KMS-11 (cell line): ENCODE results near the gene SPTSSB.
A peak's percentile ranks its signal among the peaks of the same experiment; 100 is the strongest.

Experiments
- H2AFZ ChIP-seq: fragments of 200-600 bp; sonication (generic); 2 replicates; pipeline ENCODE4 v1.6.1; 2016; ENCODE audit warnings: antibody characterized with exemption, mixed run types, low read depth
- H3K27ac ChIP-seq: fragments of 200-600 bp; sonication (generic); 2 replicates; pipeline ENCODE4 v1.6.1; 2016; ENCODE audit warnings: mild to moderate bottlenecking, mixed run types
- H3K27me3 ChIP-seq: fragments of 200-600 bp; sonication (generic); 2 replicates; pipeline ENCODE4 v1.6.1; 2017; ENCODE audit warnings: mild to moderate bottlenecking, low read depth, mixed run types, moderate library complexity; ENCODE audit not compliant: insufficient read depth
- H3K36me3 ChIP-seq: fragments of 200-600 bp; sonication (generic); 2 replicates; pipeline ENCODE4 v1.6.1; 2017; ENCODE audit warnings: mild to moderate bottlenecking, mixed run types; ENCODE audit not compliant: insufficient read depth
- H3K4me1 ChIP-seq: fragments of 200-600 bp; sonication (generic); 2 replicates; pipeline ENCODE4 v1.6.1; 2016; ENCODE audit warnings: mild to moderate bottlenecking, low read depth, mixed run types; ENCODE audit not compliant: poor library complexity, severe bottlenecking
- H3K4me2 ChIP-seq: fragments of 200-600 bp; sonication (generic); 2 replicates; pipeline ENCODE4 v1.7.0; 2016; ENCODE audit warnings: mild to moderate bottlenecking, mixed run types
- H3K4me3 ChIP-seq: fragments of 200-600 bp; sonication (generic); IDR thresholded peaks from 2 replicates; pipeline ENCODE4 v1.6.1; 2017; ENCODE audit warnings: low read depth, low read length, mixed read lengths; ENCODE audit not compliant: insufficient read depth
- H3K79me2 ChIP-seq: fragments of 200-600 bp; sonication (generic); 2 replicates; pipeline ENCODE4 v1.6.1; 2016; ENCODE audit warnings: low read depth, mixed run types; ENCODE audit not compliant: insufficient read depth
- H3K9ac ChIP-seq: fragments of 200-600 bp; sonication (generic); 2 replicates; pipeline ENCODE4 v1.6.1; 2016; ENCODE audit warnings: mild to moderate bottlenecking, mixed run types
- H4K20me1 ChIP-seq: fragments of 200-600 bp; sonication (generic); 2 replicates; pipeline ENCODE4 v1.6.1; 2016; ENCODE audit warnings: mild to moderate bottlenecking, mixed run types; ENCODE audit not compliant: insufficient read depth
- TF ChIP-seq, protein P1 (sequence below): fragments of 200-600 bp; sonication (generic); conservative IDR thresholded peaks from 2 replicates; pipeline ENCODE4 v1.6.1; 2017; ENCODE audit warnings: low read depth, mild to moderate bottlenecking, antibody characterized with exemption, low read length, moderate library complexity, mixed read lengths

Gene SPTSSB

DNA sequence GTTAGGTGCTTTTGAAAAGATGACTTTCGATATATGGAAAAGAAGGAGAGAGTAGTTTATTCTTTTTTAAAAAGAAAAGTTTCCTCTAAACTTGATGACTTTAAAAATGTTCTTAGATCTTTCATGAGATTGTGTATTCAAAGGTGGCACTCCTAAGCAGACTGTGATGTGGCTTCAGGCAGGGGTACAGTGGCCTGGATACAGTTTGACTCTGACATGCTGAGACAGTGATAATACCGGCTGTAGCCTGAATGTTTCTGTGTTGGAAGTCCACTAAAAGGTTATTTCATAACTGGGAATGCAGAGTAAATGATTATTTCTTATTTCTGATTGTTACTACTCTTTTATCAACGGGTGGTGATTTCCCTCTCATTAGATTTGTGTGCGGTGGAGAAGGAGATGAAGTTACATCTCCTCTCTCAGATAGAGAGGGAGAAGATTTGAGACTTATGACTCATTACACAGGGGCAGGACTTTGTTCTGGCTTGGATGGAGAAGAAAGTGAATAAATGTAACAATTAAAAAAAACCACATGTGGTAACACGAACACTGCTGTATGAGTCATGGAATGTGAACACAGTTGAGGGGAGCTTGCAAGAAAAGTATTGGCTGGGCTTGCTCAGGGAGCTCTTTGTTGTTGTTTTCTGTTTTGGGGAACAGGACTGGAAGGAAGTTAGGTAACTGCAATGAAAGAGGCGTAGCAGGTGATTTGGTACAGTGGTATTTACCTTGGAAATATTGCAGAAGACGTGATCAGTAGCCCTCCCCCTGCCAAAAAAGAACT is 21.6 kb downstream of the SPTSSB start:
- H3K79me2 ChIP-seq = no peaks in the 10 kb centered on the region
- TF ChIP-seq, protein P1, sequence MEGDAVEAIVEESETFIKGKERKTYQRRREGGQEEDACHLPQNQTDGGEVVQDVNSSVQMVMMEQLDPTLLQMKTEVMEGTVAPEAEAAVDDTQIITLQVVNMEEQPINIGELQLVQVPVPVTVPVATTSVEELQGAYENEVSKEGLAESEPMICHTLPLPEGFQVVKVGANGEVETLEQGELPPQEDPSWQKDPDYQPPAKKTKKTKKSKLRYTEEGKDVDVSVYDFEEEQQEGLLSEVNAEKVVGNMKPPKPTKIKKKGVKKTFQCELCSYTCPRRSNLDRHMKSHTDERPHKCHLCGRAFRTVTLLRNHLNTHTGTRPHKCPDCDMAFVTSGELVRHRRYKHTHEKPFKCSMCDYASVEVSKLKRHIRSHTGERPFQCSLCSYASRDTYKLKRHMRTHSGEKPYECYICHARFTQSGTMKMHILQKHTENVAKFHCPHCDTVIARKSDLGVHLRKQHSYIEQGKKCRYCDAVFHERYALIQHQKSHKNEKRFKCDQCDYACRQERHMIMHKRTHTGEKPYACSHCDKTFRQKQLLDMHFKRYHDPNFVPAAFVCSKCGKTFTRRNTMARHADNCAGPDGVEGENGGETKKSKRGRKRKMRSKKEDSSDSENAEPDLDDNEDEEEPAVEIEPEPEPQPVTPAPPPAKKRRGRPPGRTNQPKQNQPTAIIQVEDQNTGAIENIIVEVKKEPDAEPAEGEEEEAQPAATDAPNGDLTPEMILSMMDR = no peak
- no peaks in the 10 kb centered on the region for H3K27me3 ChIP-seq
- H3K4me2 ChIP-seq = peak overlapping the region; percentile 72
- H3K4me1 ChIP-seq = peaks cover 31% of the 10 kb centered on the region
- no peak overlapping the region for H3K4me3 ChIP-seq
- H2AFZ ChIP-seq = peak overlapping the region; percentile 31; the same call in 1 of the 2 replicates
- H3K27ac ChIP-seq = peak overlapping the region; percentile 23; the same call in 1 of the 2 replicates
- H3K9ac ChIP-seq = no peak overlapping the region
- H4K20me1 ChIP-seq = no peaks in the 10 kb centered on the region
- no peaks in the 10 kb centered on the region for H3K36me3 ChIP-seq

DNA sequence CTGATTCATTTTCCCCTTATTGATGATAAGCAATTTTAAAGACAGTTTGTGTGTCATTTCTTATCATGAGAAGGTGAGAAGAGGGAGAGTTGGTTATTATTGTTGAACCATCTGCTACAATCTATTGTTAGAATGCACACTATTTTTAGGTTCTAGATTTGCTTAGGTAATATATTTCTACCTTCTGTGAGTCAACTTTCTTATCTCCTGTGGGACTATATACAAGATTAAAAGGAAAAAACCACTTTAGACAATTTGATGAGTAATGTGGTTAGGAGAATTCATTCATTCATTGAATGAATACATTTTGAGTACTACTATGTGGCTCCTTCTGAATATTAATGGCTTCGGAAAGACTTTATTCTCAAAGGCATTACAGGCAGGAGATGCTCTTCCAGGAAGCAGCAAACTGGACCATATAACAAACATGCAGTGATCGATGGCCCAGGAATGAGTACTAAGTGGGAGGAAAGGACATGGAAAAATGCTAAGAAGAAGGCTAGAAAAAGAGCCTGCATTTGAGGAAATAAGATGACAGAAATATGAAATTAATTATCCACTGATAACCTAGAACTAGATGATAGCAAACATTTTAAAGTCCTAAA is 22.4 kb downstream of the SPTSSB start:
- Histone ChIP-seq H3K79me2 (no peaks in the 10 kb centered on the region), H3K4me1 (peaks cover 31% of the 10 kb centered on the region), H3K27me3 (no peaks in the 10 kb centered on the region), H3K9ac (no peak overlapping the region), H2AFZ (peak overlapping the region; percentile 17; the same call in 1 of the 2 replicates), H3K27ac (peak overlapping the region; percentile 23; the same call in 1 of the 2 replicates), H3K4me3 (no peak overlapping the region), H4K20me1 (no peaks in the 10 kb centered on the region), H3K4me2 (peak overlapping the region; percentile 72), H3K36me3 (no peaks in the 10 kb centered on the region)
- TF ChIP-seq, protein P1 = no peak

DNA sequence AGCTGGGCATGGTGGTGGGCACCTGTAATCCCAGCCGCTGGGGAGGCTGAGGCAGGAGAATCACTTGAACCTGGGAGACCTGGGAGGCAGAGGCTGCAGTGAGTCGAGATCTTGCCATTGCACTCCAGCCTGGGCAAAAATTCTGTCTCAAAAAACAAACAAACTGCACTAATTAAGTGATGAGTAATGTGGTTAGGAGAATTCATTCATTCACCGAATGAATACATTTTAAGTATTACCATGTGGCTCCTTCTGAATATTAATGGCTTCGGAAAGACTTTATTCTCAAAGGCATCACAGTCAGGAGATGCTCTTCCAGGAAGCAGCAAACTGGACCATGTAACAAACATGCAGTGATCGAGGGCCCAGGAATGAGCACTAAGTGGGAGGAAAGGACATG is 23.6 kb downstream of the SPTSSB start:
- no peaks in the 10 kb centered on the region for H3K27me3 ChIP-seq
- no peaks in the 10 kb centered on the region for H3K79me2 ChIP-seq
- H3K36me3 ChIP-seq = no peaks in the 10 kb centered on the region
- peak overlapping the region; percentile 72 for H3K4me2 ChIP-seq
- H3K27ac ChIP-seq = no peak overlapping the region
- peak overlapping the region; percentile 17; the same call in 1 of the 2 replicates for H2AFZ ChIP-seq
- H3K4me1 ChIP-seq = peaks cover 31% of the 10 kb centered on the region
- TF ChIP-seq, protein P1 = no peak
- H4K20me1 ChIP-seq = no peaks in the 10 kb centered on the region
- no peak overlapping the region for H3K4me3 ChIP-seq
- no peak overlapping the region for H3K9ac ChIP-seq

DNA sequence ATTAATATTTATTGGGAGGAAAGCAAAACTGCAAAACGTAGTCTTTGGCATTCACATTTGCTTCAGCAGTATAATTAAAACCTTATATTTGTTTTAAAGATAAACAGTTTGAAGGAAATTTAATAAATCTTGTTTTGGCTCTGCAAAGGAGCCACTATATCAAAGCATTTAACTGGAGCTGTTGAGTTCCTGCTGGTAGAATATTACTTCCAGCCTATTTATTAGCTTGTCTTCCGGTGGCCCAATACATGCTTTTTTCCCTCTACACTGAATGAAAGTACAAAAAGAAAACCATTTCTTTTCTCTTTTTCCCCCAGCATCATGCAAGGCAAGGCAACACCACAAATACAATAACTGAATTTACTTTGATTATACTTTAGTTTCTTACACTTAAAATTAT is 26.3 kb downstream of the SPTSSB start:
- Histone ChIP-seq H3K79me2 (no peaks in the 10 kb centered on the region), H4K20me1 (no peaks in the 10 kb centered on the region), H3K4me1 (peaks cover 24% of the 10 kb centered on the region), H3K4me2 (no peak overlapping the region), H3K9ac (no peak overlapping the region), H3K36me3 (no peaks in the 10 kb centered on the region), H3K27ac (no peak overlapping the region), H3K4me3 (no peak overlapping the region), H3K27me3 (no peaks in the 10 kb centered on the region), H2AFZ (no peak overlapping the region)
- TF ChIP-seq, protein P1 = no peak
